H7 (cell line): ENCODE measurements around the gene LYST. TPM values are rescaled to one million over a fixed set of nuclear protein-coding genes. Genes with fewer than 3 reads are reported as not detected.
"Not testable (repeated sequence)": the region's sequence is repeated elsewhere in the genome, so short reads cannot be mapped to it uniquely, and the experiment has no call there.

ENCODE experiments used
- DNase-seq: peaks from one replicate; pipeline ENCODE4 v3.0.0; 2012
- H3K27me3 ChIP-seq: 2 replicates; pipeline ENCODE4 v1.6.0; 2011; ENCODE audit warnings: mild to moderate bottlenecking, low read length; ENCODE audit not compliant: control insufficient read depth, insufficient read depth
- H3K36me3 ChIP-seq: replicated peaks from 2 replicates; pipeline ENCODE4 v1.5.1; 2011; ENCODE audit warnings: low read length; ENCODE audit not compliant: control insufficient read depth, insufficient read depth
- H3K4me3 ChIP-seq: 2 replicates; pipeline ENCODE4 v1.5.1; 2011; ENCODE audit warnings: low read depth, mild to moderate bottlenecking, control low read depth, low read length, moderate library complexity; ENCODE audit not compliant: insufficient read depth
- total RNA-seq: library from RNA; depleted of rRNA; stranded (reverse); fragments of >200 nt; shearing (Covaris generic); gene quantifications from 2 replicates; pipeline ENCODE4 v1.2.3, GENCODE V29; 2014; rRNA removed

Gene LYST
- total RNA-seq, 1 experiment from 2014 or later, result 3.4 TPM

- not testable (repeated sequence) for H3K4me3 ChIP-seq
Observed at GRCh38 chr1:235619149-235619548, 247.6 kb downstream of the LYST start.

GRCh38 chr1:235617808-235618207, 248.9 kb downstream of the LYST start:
- Histone ChIP-seq H3K27me3 (no peaks in the 10 kb centered on the region), H3K36me3 (no peaks in the 10 kb centered on the region), H3K4me3 (no peak overlapping the region)
- DNase-seq, result no peak

More at GRCh38 chr1:235619149-235619548, 247.6 kb downstream of the LYST start:
- not testable (repeated sequence) for H3K36me3 ChIP-seq, H3K27me3 ChIP-seq, DNase-seq

DNA sequence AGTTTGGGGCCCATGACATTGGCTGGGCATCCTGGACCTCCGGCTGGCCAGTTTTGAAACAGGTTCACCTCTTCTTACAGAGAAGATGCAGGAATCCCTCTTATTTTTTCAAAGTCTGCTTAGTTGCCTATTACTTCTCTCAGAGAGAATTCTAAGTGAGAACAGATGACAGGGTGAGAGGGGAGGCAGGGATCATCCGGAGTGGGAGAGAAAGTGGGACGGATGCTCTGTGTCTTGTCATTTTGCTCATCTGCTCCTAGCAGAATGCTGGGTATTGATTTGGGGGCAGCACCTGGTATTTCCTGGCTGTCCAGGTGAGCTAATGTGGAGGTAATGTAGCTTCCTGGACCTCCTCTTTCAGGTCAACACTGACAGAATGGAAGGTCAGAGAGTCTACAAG, 249.6 kb downstream of the LYST start:
- Histone ChIP-seq H3K4me3 (no peak overlapping the region), H3K36me3 (no peaks in the 10 kb centered on the region), H3K27me3 (no peaks in the 10 kb centered on the region)
- DNase-seq, result no peak

- Histone ChIP-seq H3K36me3 (no peaks in the 10 kb centered on the region), H3K27me3 (no peaks in the 10 kb centered on the region), H3K4me3 (no peak overlapping the region)
- no peak for DNase-seq
Observed at GRCh38 chr1:235614442-235614954, 252.2 kb downstream of the LYST start.

DNA sequence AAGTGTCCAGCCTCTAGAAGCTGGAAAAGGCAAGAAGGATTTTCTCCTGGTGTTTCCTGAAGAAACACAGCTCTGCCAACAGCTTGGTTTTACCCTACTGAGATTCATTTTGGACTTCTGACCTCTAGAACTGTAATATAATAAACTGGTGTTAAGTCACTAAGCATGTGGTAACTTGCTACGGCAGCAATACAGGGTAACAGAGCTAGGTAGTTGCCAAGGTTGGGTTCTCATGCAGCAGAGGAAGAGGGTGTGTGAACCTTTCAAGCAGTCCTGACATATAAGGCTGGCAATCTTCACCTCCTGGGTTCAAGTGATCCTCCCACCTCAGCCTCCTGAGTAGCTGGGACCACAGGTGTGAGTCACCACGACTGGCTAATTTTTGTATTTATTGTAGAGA, 253.1 kb downstream of the LYST start:
- DNase-seq, result no peak
- Histone ChIP-seq H3K4me3 (no peak overlapping the region), H3K36me3 (no peaks in the 10 kb centered on the region), H3K27me3 (no peaks in the 10 kb centered on the region)

- no peaks in the 10 kb centered on the region for H3K27me3 ChIP-seq
- H3K4me3 ChIP-seq, result no peak overlapping the region
- no peaks in the 10 kb centered on the region for H3K36me3 ChIP-seq
- DNase-seq, result no peak
Observed at GRCh38 chr1:235612761-235613160, 253.9 kb downstream of the LYST start.

Other genes with a start within 250 kb of the LYST start
- 31.6 and 39.0 TPM in 2 replicates for gene GNG4, start 217.1 kb downstream of the LYST start, total RNA-seq
- 12.9 and 16.4 TPM in 2 replicates for gene NID1, start 198.2 kb upstream of the LYST start, total RNA-seq